EH (cell line): Measurements from ENCODE around the gene GLI1.

Experiments used
- DNase-seq: peaks from one replicate; pipeline ENCODE4 v3.0.0-alpha.2; 2015; ENCODE audit warnings: low read depth

GLI1 gene

DNA sequence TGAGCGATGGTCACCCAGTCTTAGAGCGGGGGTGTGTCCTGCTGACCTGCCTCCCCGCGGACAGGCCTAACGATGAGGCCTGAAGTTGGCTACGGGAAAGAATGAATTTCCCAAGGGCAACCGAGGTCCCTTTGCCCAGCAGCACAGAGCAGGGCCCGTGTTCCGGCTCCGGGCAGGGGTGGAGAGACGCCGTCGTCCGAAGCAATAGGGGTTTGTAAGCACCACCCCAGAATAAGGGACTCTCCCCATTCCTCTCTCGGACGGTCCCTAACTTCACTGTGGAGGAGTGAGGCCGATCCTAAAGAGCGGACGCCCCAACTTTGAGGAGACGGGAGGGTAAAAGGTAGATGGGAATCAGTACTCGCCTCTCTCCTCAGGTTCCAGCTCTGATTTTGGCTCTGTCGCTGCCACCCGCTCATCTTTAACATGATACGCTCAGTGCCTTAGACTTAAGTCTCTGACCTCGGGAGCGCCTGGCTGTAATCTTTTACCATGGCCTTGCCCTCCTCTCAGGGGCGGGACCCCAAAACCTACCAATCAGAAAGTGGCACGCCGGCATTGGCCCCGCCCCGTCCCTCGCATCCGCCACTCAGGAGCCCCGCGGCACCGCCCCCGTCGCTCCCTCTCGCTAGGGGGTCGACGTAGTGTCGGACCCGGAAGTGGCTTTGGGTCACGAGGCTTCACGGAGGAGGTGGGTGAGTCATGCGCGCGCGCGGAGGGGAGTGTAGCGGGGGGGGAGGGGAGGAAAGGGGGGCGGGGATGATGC is 60.7 kb downstream of the GLI1 start, which contains the start of gene DDIT3:
DDIT3 (minus strand) TSS at position 462 of the 766 bp plus-strand sequence. CDS start 3,108 bp downstream, outside the sequence.
- peak; percentile 99 for DNase-seq

- DNase-seq: no peak
These were observed 62.0 kb downstream of the GLI1 start for GRCh38 chr12:57521525-57522010.
